HG02885 (cell line): ENCODE results near the gene AMBP.
"Not testable (repeated sequence)": the region's sequence is repeated elsewhere in the genome, so short reads cannot be mapped to it uniquely, and the experiment has no call there.

Source experiments
- ATAC-seq: cut with Tn5 transposase; IDR thresholded peaks from one replicate; pipeline ENCODE4 v1.9.1; 2021; ENCODE audit warnings: mild to moderate bottlenecking; ENCODE audit not compliant: unreplicated experiment, poor library complexity

AMBP gene

GRCh38 chr9:114093761-114094505, 15.8 kb upstream of the AMBP start:
- no peak for ATAC-seq

- no peak for ATAC-seq
Measured at GRCh38 chr9:114093031-114093471, 15.0 kb upstream of the AMBP start.

DNA sequence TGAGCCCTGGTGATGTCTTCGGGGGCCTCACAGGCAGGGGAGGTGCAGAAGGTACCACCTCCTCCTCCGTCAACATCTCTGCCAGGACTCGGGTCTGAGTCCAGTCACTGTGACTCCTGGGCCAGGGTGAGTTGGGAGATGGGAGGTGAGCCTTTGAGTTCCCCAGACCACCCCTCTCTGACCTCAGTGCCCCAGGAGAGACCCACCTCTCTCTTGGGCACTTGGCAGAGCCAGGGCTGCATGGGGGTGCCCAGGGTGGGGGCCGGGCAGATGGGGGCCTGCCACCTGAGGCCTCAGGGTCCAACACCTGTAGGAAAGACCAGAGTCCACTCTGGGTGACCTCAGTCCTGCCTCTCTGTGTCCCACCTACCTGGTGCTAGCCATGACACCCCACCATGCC, 14.2 kb upstream of the AMBP start:
- ATAC-seq = no peak

- ATAC-seq = no peak
Measured at GRCh38 chr9:114091711-114092110, 13.6 kb upstream of the AMBP start.

DNA sequence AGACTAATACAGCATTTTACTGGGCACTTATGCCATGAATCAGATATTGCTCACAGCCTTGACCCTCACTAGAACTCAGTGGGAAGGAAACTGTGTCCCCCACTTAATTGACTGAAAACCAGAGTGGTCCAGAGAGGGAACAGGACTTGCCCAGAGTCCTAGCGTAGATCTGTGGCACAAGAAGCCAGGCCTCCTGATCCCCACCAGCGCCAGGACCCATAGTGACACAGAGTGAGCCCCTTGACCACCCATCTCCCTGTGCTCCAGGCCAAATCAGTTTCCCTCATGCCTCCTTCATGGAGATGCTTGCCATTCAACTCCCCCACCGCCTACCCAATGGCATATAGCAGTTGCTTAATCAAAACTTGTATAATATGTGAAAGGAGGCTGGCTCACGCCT, 12.7 kb upstream of the AMBP start:
- no peak for ATAC-seq

DNA sequence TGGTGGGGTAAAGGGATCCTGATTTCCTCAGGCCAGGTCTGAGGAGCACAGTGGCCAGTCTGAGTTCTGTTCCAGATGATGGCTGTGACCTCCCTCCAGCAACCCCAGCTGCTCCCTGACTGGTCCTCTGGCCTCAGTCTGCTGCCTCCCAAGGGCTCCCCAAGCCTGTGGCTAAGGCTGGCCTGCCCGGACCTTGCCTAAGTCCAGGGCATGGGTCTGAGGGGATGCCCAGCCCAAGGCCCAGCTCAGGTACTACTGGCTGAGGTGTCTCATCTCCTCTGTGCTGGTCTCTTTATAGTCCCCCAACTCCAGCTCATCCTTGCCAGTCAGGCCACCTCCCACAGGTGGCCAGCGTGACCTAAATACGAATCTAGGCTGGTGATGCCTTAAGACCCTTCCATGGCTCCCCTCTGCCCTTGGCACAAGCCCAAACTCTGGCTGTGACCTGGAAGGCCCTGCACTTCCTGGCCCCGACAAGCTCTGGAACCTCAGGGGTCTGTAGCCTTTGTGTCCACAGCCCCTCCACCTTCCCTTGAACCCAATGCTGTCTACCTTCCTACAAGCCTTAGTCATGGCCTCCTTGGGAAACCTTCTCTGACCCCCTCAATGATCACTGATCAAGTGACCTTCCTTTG, 11.2 kb upstream of the AMBP start:
- ATAC-seq = no peak

- no peak for ATAC-seq
Measured at GRCh38 chr9:114088571-114089170, 10.6 kb upstream of the AMBP start.

GRCh38 chr9:114087721-114088120, 9.6 kb upstream of the AMBP start:
- no peak for ATAC-seq

GRCh38 chr9:114086607-114087006, 8.5 kb upstream of the AMBP start:
- ATAC-seq = no peak

GRCh38 chr9:114086009-114086408, 7.9 kb upstream of the AMBP start:
- ATAC-seq = no peak

GRCh38 chr9:114085387-114085789, 7.3 kb upstream of the AMBP start:
- no peak for ATAC-seq

GRCh38 chr9:114084282-114085073, 6.4 kb upstream of the AMBP start:
- ATAC-seq = no peak

DNA sequence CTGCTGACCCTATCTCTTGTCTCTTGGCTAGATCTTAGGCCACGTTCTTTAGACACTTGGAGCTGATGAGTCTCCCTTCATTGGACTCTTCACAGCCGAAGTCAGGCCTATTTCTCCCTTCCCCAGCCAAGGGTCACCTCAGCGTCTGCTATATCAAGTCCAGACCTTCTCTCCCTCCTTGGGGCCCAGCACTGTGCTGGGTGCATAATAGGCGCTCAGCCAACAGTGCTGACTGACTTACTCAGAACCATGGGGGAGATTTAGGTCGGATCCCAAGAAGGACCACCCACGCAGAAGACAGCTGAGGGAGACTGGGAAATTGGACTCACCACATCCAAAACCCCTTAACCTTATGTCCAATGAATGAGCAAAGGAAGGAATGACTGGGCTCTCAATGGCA, 5.6 kb upstream of the AMBP start:
- ATAC-seq = no peak

- ATAC-seq = not testable (repeated sequence)
Measured at GRCh38 chr9:114082763-114083412, 4.8 kb upstream of the AMBP start.

DNA sequence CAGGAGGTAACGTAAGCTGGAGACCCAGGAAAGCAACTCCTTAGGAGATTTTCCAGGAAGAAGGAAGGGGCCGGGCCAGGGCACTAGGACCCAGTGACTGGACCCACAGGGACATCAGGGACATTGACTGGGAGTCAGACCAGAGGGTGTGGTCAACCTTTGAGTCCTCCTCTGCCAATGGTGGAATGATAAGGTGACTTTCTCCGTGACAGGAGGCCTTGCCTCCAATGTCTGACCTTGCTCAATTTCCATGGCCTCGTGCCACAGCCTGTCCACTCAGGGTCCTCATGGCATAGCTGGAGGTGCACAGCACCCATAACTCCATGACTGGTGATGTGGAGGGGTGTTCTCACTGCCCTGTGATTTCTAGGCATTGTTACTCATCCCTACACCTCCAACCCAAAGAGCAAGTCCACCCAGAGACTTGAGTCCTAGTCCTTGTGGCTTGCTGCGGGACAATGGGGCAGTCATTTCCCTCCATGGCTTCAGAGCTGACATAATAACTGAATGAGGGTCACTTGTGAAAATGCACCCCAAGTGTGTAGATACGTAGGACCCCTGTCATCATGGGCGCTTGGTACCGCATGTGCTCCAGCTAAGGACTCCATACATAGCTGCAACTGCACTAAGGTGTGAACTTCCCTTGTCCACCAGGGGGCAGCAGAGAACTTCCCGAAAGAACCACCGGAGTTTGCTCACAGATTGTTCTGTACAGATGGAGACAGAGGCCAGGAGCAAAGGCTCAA, 4.1 kb upstream of the AMBP start:
- peak; percentile 82 for ATAC-seq

DNA sequence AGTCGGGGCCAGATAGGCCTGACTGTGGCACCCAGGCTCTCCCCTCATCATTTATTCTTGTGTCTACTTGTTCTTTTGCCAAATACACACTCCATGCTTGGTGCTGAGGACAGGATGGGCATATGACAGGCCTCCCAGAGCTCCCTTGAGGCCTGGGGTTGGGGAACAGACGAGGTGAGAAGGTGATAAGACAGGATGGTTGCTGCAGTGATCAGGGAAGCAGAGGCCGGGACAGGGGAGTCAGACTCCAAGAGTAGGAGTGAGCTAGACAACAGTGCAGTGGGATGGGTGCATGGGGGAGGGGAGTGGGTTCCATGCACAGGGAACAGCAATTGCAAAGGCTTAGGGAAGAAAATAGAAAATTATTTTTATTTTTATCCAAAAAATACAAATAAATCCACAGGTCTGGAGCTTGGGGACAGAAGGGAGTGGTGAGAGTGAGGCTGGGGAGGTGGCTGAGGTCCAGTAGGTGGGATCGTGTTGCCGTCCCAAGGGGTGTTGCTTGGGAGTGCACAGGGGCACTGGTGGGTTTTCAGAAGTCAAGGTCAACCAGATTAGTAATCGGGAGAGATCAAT, 3.4 kb upstream of the AMBP start:
- ATAC-seq = no peak

DNA sequence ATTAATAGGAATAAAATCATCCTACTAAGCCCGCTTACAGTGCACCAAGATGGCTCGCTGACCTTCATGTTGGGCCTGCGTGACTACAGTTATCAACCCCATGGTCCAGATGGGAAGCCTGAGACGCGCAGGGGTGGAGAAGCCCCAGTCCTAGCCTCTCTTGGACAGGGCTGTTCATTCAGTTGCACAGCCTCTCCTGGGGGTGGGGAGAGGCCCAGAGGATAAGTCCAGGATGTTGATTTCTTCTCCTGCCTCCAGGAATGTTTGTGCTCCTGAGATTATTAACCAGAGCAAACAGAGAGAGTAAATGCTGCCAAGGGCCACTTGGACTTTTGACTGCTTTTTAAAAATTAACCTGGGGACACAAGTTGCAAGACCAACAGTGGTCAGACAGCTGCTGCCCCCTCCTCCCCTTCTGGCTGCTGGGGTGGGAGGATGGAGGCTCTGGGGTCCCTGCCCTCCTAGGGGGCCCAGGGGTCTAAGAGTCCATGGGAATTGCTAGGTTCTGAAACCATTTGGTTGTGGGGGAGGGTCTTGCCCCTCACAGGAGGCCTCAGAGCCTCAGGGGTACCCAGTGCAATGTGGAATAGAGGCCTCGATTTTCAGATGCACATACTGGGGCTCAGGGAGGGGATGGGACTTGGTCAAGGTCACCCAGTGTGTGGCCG, 2.8 kb upstream of the AMBP start:
- ATAC-seq = no peak

DNA sequence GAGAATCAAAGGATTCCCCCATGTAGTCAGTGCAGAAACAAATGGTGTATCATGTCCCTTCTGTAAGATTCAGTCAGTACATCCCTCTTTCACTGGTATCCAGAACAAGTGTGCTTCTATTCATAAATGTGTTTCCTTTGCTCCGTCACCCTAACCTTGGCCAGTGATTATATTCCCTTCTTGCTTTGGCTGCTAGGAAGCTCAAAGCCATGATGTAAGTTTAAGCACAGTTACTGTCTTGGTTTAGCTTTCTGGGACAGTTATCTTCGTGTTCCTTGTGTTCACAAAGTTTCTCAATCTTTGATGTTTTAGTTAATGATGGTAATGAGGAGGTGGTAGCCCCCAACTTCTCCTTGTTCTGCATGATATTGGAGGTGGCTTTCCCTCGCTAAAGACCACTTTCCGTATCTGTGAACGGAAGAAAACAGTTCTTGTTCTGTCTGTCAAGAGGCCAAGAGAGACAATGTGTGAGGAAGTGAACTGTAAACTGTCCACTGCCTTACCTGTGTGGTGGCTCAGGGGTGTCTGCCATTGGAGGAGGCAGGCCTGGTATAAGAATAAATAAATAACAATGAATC, 2.2 kb upstream of the AMBP start:
- ATAC-seq = no peak

DNA sequence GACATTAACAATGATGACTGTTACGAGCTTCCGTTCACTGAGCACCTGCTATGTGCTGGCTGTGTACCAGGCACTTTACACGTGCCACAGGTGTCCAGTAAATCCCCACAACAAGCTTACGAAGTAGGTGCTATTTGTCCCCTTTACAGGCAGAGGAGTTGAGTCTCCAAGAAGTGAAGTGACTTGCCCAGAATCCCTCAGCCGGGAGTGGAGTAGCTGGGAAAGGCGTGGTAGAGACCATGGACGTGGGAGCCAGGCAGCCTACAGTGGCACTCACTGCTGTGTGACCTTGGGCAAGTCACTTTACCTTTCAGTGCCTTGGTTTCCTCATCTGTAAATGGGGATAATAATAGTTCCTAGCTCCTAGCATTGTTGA, 669 bp upstream of the AMBP start:
- ATAC-seq = no peak
